Activated CD4-positive, alpha-beta T cell treated with anti-CD3 and anti-CD28 coated beads, Interleukin-2, amount 50 U/mL, for 1 hour (primary cell): Measurements from ENCODE around the gene PGGHG.
"Not testable (repeated sequence)": the region's sequence is repeated elsewhere in the genome, so short reads cannot be mapped to it uniquely, and the experiment has no call there.

Source experiments
- DNase-seq: peaks from one replicate; pipeline ENCODE4 v3.0.0-alpha.2; 2020

PGGHG gene

GRCh38 chr11:288478-289397 lies at the start of gene PGGHG:
PGGHG (plus strand) TSS chr11:289126; CDS start chr11:289817, 691 bp downstream.
- peak; percentile 59 for DNase-seq

DNA sequence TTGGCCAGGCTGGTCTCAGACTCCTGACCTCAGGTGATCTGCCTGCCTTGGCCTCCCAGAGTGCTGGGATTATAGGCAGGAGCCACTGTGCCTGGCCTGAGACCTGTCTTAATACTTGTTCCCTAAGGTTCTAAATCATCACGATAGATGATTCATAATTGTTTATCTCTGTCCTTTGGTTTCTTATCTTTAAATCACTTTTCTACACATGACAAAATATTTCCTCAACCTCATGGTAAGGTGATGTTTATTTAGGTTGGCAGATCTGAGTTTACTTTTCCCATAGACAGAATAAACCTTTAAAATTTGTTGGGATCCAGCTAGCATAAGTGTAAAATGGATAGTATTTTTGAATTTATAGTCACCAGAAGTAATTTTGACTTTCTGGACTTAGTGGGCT lies 48.6 kb upstream of the PGGHG start:
- no peak for DNase-seq

DNA sequence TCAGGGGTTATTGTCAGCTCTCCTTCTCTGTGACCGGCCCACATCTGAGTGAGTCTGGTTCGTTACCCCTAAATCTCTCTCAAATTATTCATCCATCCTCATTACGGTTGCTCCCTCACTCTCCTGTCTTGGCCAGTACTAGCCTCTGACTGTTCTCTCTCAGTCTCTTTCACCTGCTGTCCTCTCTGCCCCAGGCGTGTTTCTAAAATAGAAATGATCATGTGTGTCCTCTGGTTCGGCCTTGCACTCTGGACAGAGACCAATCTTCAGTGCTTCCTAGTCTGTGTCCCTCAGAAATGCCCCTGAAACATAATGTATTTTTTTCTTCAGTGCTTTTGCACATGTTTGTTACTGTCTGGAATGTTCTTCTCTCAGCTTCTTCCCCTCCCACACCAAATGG lies 47.3 kb upstream of the PGGHG start:
- no peak for DNase-seq

- DNase-seq, result no peak
Observed at GRCh38 chr11:244376-244775, 44.5 kb upstream of the PGGHG start.

DNA sequence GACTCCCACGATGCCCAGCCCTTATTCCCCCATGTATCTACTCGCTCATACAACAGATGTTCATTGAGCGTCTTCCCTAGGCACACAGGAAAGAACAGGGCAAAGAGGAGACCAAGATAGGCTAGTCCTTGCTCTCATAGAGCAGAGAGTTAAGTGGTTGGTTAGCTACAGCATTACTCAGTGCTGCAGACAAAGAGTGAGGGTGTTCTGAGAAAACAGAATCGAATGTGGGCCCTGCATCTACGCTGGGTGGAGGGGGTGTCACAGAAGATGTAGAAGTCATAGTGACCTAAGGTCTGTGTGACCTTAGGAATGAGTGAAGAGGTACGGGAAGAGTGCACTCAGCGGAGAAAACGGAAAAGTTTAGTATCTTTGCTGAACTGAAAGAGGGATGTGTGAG lies 39.9 kb upstream of the PGGHG start:
- no peak for DNase-seq

GRCh38 chr11:250274-250673 lies 38.7 kb upstream of the PGGHG start:
- DNase-seq, result no peak

- DNase-seq, result peak; percentile 84
Observed at GRCh38 chr11:250740-251299, 38.1 kb upstream of the PGGHG start.

GRCh38 chr11:251550-251949 lies 37.4 kb upstream of the PGGHG start:
- no peak for DNase-seq

DNA sequence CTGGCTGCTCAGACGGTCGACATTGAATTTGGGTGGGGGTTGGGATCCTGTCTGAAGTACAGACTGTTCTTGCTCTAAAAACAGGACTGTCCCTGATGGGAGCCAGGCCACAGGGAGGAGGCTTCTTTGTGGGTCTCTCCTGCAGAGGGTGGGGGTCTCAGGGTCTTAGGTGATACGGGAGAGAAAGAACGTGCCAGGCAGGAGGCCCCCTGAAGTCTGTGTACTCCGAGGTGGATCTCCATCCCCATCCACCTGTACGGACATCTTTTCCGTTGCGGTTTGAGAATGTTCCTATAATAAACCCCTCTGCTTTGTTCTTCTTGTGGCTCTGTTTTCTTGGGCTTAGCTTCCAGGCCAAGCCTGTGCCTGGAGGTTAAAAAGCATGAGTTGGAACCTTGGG lies 36.3 kb upstream of the PGGHG start:
- DNase-seq, result no peak

GRCh38 chr11:253160-253885 lies 35.6 kb upstream of the PGGHG start:
- DNase-seq, result no peak

DNA sequence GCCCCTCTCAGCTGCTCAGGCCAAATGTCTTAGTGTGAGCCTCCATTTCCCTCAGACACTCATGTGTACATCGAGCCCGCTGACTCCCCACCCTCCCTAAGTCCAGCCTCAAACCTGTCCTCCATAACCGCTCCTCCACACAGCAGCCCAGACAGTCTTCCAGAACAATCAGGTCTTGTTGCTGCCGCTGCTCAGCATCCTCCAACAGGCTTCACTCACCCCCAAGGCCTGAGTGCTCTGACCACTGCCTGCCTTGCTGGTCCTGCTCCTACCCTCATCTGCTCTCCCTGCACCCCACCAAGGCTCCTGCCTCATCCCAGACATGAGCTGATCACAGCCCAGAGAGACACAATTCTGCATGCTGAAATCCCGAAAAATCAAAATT lies 35.0 kb upstream of the PGGHG start:
- DNase-seq, result no peak

GRCh38 chr11:255176-255575 lies 33.8 kb upstream of the PGGHG start:
- no peak for DNase-seq

DNA sequence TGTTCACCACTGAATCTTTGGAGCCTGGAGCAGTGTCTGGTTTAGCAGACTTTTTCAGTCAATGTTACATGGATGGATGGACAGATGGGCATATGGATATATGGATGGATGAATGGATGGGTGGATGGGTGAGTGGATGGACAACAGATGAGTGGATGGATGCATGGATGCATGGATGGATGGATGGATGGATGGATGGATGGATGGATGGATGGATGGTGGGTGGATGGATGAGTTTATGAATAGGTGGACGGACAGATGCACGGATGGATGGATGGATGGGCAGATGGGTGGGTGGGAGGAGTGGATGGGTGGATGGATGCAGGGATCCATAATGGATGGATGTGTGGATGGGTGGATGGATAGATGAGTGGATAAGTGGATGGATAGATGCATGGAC lies 33.1 kb upstream of the PGGHG start:
- DNase-seq, result no peak

GRCh38 chr11:256952-257737 lies 31.8 kb upstream of the PGGHG start:
- no peak for DNase-seq

DNA sequence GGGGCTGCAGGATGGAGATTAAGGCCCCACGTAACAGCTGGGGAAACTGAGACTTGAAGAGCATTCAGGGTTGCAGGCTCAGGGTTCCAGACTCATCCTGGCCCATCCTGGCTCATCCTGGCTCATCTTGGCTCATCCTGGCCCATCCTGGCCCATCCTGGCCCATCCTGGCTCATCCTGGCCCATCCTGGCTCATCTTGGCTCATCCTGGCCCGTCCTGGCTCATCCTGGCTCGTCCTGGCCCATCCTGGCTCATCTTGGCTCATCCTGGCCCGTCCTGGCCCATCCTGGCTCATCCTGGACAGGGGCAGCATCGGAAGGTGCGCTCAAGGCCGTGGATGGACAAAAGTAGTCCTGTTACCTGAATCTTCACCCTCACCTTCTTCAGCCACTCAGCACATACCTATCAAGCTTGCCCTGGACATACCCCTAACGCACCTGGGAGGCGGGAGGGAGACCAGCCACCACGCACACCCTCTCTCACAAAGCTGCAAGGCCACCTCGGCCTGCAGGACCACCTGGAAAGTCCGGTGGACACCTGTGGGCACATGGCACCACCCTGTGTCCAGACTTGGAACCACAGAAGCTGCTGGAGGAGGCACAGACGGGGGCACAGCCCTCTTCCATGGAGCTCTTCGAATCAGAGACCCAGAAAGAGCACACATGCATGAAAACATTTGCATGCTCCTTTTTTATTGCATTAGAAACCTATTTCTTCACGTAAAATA lies 31.0 kb upstream of the PGGHG start:
- no peak for DNase-seq

DNA sequence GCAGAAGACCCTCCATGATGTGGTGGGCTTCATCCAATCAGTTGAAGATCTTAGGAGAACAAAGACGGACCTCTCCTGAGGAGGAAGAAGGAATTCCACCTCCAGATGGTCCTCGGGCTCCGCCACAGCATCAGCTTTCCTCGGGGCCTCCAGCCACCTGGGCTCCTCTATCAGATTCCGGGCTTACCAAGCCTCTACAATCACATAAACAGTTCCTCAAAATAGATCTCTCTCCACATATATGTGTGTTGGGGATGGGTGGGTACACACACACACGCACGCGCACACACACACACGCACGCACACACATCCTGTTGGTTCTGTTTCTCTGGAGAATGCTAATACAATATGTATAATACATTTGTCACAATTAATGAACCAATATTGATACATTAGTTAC lies 29.5 kb upstream of the PGGHG start:
- no peak for DNase-seq

DNA sequence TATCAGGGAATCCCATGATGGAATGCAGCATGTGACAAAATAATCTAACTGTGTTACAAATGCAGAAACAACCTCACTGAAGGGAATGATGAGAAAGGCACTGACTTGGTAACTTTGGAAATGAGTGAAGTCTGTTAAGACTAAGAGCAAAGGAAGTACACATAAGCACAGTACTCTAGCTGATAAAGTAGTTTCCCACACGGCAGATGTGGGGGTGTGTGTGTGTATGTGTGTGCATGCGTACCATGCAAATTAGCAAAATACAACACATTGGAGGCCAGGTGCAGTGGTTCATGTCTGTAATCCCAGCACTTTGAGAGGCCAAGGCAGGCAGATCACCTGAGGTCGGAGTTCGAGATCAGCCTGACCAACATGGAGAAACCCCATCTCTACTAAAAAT lies 27.3 kb upstream of the PGGHG start:
- DNase-seq, result no peak

- no peak for DNase-seq
Observed at GRCh38 chr11:266676-267439, 22.1 kb upstream of the PGGHG start.

- peak; percentile 40 for DNase-seq
Observed at GRCh38 chr11:267491-267994, 21.4 kb upstream of the PGGHG start.

- not testable (repeated sequence) for DNase-seq
Observed at GRCh38 chr11:268716-269145, 20.2 kb upstream of the PGGHG start.
